NCI-H1436 (cell line): Measurements from ENCODE around the gene UNC13A.
"Not testable (repeated sequence)": the region's sequence is repeated elsewhere in the genome, so short reads cannot be mapped to it uniquely, and the experiment has no call there.

Source experiments
- DNase-seq: peaks from one replicate; lab custom pipeline; 2025; lab: John Stamatoyannopoulos, UW

The UNC13A gene

GRCh38 chr19:17570291-17570690, 117.9 kb downstream of the UNC13A start:
- not testable (repeated sequence) for DNase-seq

GRCh38 chr19:17567940-17568339, 120.2 kb downstream of the UNC13A start:
- DNase-seq: no peak

- DNase-seq: no peak
These were observed 122.5 kb downstream of the UNC13A start for GRCh38 chr19:17565611-17566010.

- DNase-seq: no peak
These were observed 123.4 kb downstream of the UNC13A start for GRCh38 chr19:17564781-17565180.

- DNase-seq: no peak
These were observed 125.6 kb downstream of the UNC13A start for GRCh38 chr19:17562561-17562960.

GRCh38 chr19:17562097-17562496, 126.1 kb downstream of the UNC13A start:
- DNase-seq: no peak

- DNase-seq: no peak
These were observed 128.0 kb downstream of the UNC13A start for GRCh38 chr19:17560205-17560595.

GRCh38 chr19:17557466-17557865, 130.7 kb downstream of the UNC13A start:
- DNase-seq: no peak

- no peak for DNase-seq
These were observed 131.2 kb downstream of the UNC13A start for GRCh38 chr19:17556995-17557394.

GRCh38 chr19:17555929-17556813, 132.0 kb downstream of the UNC13A start:
- DNase-seq: no peak

- peak; percentile 98 for DNase-seq
These were observed 132.7 kb downstream of the UNC13A start, which contains the start of gene COLGALT1 for GRCh38 chr19:17555480-17555928. Gene COLGALT1 (plus strand): TSS chr19:17555649. CDS start chr19:17555714, 65 bp downstream.

- no peak for DNase-seq
These were observed 133.1 kb downstream of the UNC13A start for GRCh38 chr19:17554968-17555479.

GRCh38 chr19:17553256-17553655, 134.9 kb downstream of the UNC13A start:
- peak; percentile 60 for DNase-seq

GRCh38 chr19:17552735-17553134, 135.4 kb downstream of the UNC13A start:
- DNase-seq: not testable (repeated sequence)
